ENCODE results near the gene MOG.

GRCh38 chr6:29667158-29667557 is 10.3 kb downstream of the MOG start:
- TF ChIP-seq CTCF (IDR thresholded peaks at IDR 0.05; ENCODE audit: low read depth, low read length, poor library complexity, severe bottlenecking) (no peak), EZH2phosphoT487 (IDR thresholded peaks at IDR 0.05; ENCODE audit: borderline replicate concordance, low read length) (no peak)
